GM10266 (cell line): ENCODE results near the gene TXNL4B.
"Not testable (repeated sequence)": the region's sequence is repeated elsewhere in the genome, so short reads cannot be mapped to it uniquely, and the experiment has no call there.

Source experiments
- DNase-seq: peaks from one replicate; pipeline ENCODE4 v3.0.0; 2012; ENCODE audit errors: extremely low spot score
- CTCF ChIP-seq: IDR thresholded peaks from 2 replicates; pipeline ENCODE4 v1.5.1; 2012; ENCODE audit warnings: mild to moderate bottlenecking, low read depth; ENCODE audit not compliant: control insufficient read depth, insufficient read depth; ENCODE audit errors: missing control alignments

The TXNL4B gene

GRCh38 chr16:72092832-72093447 lies 480 bp downstream of the TXNL4B start:
- DNase-seq = no peak
- TF ChIP-seq CTCF = no peak

DNA sequence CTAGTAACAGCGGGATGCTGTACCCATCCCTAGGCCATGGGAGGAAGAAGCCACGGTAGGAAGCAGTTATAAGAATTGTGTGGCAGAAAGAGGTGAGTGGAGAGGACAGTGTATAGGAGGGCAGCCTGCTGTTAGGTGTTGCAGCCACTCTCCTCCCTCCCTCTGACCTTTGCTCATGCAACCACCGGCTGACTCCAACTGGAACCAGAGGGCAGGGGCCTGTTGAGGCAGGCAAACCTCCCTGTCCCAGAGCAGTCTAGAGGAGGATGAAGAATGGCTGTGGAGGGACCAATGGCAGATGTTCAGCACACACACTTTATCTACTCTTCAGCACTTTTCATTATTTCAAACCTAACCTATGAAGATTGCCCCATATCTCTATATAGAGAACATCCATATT lies 2.2 kb downstream of the TXNL4B start:
- TF ChIP-seq CTCF = no peak
- no peak for DNase-seq

GRCh38 chr16:72085002-72085401 lies 8.4 kb downstream of the TXNL4B start:
- no peak for TF ChIP-seq CTCF

GRCh38 chr16:72084445-72084844 lies 9.0 kb downstream of the TXNL4B start:
- DNase-seq = no peak
- TF ChIP-seq CTCF = no peak

More at GRCh38 chr16:72085002-72085401, 8.4 kb downstream of the TXNL4B start:
- DNase-seq = no peak

- no peak for DNase-seq
- no peak for TF ChIP-seq CTCF
These were observed 9.5 kb downstream of the TXNL4B start for GRCh38 chr16:72083778-72084404.

DNA sequence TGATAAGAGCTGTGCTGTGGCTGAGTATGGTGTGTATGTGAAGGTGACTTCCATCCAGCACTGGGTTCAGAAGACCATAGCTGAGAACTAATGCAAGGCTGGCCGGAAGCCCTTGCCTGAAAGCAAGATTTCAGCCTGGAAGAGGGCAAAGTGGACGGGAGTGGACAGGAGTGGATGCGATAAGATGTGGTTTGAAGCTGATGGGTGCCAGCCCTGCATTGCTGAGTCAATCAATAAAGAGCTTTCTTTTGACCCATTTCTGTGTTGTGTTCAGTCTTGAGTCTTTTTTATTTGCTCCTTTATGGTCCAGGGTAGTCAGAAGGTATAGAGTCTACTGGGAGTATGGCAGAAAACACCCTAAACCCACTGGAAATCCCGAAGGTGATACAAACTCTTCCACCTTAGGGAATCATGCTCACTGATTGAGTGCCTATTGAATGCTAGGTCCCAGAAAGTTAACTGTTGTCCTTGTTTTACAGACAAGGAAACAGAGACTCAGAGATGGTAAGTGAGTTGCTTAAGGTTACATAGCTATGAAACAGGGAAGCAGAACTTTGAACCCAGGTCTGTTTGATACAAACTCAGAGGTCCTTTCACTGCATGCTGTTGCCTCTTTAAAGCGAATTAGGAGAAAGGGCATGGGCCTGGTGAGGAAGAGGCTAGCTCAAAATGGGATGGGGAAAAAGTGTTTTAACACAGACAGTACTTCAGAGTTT lies 16.3 kb downstream of the TXNL4B start:
- DNase-seq = not testable (repeated sequence)

DNA sequence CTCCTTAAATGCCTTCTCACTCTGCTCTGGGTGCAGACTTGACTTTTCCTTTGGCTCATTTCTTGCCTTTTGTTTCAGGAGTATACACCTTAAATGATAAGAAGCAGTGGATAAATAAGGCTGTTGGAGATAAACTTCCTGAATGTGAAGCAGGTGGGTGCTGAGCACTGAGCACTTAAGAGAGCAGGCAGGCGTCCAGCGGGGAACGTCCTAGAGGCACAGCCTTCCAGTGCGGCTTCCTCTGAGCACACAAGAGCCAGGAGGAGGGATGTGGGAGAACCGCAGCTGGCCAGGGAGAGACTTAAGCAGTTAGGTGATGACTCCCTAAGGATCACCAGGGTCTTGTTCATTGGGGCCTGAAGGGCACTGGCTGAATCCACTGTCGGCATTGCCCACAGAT lies 18.4 kb downstream of the TXNL4B start:
- DNase-seq = not testable (repeated sequence)

DNA sequence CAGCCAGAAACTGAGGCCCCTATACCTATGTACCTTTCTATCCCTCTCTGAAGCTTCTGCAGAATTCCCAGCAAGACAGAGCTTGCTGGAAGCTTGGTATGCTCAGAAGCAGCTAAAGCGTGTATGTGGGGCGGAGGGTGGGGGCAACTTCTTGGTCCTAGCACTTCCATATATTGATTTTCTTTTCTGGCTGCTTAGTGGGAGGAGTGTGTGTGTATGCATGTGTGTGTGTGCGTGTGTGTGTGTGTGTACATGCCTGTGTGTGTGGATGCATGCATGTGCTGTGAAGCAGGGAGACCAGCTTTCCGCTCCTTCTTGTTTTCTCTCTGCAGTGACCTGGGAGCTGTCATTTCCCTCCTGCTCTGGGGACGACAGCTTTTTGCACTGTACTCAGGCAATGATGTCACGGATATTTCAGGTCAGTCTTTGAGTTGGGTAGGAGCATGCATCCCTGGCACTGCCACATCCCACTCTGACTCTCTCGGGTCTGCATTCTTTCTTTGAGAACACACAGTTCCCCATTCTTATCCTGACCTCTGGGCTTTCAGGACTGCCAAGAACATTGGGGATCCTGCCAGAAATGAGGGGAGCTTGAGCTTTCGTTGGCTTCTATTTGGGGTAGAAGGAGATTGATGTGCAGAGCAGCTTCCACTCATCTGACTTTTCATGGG lies 19.7 kb downstream of the TXNL4B start:
- no peak for TF ChIP-seq CTCF
- no peak for DNase-seq
